GM06990 (cell line): ENCODE measurements around the gene ME1.
"Not testable (repeated sequence)": the region's sequence is repeated elsewhere in the genome, so short reads cannot be mapped to it uniquely, and the experiment has no call there.

Experiments used
- DNase-seq: peaks from one replicate; pipeline ENCODE4 v3.0.0-alpha.2; 2011; ENCODE audit not compliant: insufficient read length; ENCODE audit errors: extremely low read depth
- H3K27me3 ChIP-seq: replicated peaks from 2 replicates; pipeline ENCODE4 v1.6.0; 2011; ENCODE audit warnings: low read length; ENCODE audit not compliant: control insufficient read depth, insufficient read depth
- H3K36me3 ChIP-seq: 2 replicates; pipeline ENCODE4 v1.5.1; 2011; ENCODE audit warnings: low read length; ENCODE audit not compliant: control insufficient read depth, insufficient read depth
- H3K4me3 ChIP-seq: replicated peaks from 2 replicates; pipeline ENCODE4 v1.5.1; 2011; ENCODE audit warnings: low read depth, mild to moderate bottlenecking, control low read depth, low read length
- TF ChIP-seq, protein P1 (sequence below): IDR thresholded peaks from 2 replicates; pipeline ENCODE4 v1.5.1; 2011; ENCODE audit warnings: low read length, control low read depth, mild to moderate bottlenecking, inconsistent platforms; ENCODE audit not compliant: insufficient read depth, poor library complexity, severe bottlenecking

ME1 gene

DNA sequence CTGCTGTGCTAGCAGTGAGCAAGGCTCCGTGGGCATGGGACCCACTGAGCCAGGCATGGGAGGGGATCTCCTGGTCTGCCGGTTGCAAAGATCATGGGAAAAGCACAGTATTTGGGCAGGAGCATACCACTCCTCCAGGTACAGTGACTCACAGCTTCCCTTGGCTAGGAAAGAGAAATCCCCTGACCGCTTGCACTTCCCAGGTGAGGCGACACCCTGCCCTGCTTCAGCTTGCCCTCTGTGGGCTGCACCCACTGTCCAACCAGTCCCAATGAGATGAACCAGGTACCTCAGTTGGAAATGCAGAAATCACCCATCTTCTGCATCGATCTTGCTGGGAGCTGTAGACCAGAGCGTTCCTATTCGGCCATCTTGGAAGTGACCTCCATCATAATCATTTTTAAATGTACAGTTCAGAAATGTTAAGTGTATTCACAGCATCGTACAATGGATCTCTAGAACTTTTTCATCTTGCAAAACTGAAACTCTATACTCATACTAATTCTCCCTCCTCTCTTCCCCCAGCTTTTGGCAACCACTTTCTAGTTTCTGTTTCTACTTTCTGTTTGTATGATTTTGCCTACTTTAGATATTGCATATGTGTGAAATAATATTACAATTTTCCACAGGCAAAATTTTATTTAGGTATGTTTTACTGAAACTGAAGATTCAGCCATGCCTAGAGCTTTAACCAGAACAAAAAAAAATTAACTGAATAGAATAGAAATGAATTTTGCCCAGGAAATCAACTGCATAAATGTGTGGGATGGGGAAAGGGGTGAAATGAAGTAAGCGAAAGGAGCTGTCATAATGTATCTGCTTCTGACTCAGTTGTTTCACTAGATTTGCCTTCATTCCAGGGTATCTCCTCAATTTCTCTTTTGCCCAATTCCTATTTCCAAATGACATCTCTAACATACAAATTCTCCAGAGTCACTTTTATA, 137.7 kb downstream of the ME1 start:
- H3K36me3 ChIP-seq = no peaks in the 10 kb centered on the region
- H3K4me3 ChIP-seq = no peak overlapping the region
- H3K27me3 ChIP-seq = no peaks in the 10 kb centered on the region
- no peak for DNase-seq
- TF ChIP-seq, protein P1, sequence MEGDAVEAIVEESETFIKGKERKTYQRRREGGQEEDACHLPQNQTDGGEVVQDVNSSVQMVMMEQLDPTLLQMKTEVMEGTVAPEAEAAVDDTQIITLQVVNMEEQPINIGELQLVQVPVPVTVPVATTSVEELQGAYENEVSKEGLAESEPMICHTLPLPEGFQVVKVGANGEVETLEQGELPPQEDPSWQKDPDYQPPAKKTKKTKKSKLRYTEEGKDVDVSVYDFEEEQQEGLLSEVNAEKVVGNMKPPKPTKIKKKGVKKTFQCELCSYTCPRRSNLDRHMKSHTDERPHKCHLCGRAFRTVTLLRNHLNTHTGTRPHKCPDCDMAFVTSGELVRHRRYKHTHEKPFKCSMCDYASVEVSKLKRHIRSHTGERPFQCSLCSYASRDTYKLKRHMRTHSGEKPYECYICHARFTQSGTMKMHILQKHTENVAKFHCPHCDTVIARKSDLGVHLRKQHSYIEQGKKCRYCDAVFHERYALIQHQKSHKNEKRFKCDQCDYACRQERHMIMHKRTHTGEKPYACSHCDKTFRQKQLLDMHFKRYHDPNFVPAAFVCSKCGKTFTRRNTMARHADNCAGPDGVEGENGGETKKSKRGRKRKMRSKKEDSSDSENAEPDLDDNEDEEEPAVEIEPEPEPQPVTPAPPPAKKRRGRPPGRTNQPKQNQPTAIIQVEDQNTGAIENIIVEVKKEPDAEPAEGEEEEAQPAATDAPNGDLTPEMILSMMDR = no peak

DNA sequence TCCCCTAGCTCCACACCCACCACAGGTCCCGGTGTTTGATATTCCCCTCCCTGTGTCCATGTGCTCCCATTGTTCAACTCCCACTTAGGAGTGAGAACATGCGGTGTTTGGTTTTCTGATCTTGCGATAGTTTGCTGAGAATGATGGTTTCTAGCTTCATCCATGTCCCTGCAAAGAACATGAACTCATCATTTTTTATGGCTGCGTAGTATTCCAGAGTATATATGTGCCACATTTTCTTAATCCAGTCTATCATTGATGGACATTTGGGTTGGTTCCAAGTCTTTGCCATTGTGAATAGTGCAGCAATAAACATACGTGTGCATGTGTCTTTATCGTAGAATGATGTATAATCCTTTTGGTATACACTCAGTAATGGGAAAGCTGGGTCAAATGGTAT, 143.6 kb downstream of the ME1 start:
- not testable (repeated sequence) for H3K36me3 ChIP-seq, DNase-seq, H3K27me3 ChIP-seq, H3K4me3 ChIP-seq

DNA sequence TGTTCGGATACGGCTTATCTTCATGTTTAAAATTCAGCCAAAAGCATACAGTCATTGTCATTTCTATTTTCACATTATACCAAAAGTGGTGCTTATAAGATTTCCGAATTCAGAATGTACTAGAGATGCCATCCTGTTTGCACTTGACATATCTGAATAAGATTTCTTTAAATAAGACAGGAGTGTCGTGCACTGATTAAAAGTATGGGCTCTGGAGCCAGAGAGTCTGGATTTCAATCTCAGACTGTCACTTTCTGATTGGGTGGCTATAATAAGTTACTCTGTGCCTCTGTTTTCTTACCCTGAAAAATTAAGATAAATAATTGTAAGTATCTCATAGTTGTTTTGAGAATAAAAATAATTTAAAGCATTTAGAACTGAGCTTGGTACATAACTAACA, 144.9 kb downstream of the ME1 start:
- Histone ChIP-seq H3K36me3 (no peaks in the 10 kb centered on the region), H3K4me3 (no peak overlapping the region), H3K27me3 (no peaks in the 10 kb centered on the region)
- no peak for DNase-seq
- TF ChIP-seq, protein P1 = no peak

DNA sequence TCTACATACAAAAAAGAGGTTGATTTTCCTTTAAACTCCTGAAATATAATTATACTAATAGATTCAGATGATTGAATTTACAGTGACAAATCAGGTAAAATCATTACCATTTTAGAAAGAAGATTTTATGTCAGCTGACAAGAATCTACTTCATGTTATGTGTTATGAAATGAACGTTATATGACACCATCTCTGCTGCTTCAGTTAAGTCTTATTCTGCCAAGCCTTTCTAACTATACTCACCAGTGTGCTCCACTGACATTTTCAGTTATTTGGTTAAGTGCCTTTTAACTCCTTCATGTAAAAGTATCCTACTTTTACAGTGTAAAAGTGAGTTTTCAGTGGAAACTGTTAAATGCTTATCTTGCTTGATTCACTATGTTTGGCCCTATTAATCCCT, 157.3 kb downstream of the ME1 start:
- Histone ChIP-seq H3K27me3 (no peaks in the 10 kb centered on the region), H3K4me3 (no peak overlapping the region), H3K36me3 (no peaks in the 10 kb centered on the region)
- DNase-seq = no peak
- TF ChIP-seq, protein P1 = no peak

DNA sequence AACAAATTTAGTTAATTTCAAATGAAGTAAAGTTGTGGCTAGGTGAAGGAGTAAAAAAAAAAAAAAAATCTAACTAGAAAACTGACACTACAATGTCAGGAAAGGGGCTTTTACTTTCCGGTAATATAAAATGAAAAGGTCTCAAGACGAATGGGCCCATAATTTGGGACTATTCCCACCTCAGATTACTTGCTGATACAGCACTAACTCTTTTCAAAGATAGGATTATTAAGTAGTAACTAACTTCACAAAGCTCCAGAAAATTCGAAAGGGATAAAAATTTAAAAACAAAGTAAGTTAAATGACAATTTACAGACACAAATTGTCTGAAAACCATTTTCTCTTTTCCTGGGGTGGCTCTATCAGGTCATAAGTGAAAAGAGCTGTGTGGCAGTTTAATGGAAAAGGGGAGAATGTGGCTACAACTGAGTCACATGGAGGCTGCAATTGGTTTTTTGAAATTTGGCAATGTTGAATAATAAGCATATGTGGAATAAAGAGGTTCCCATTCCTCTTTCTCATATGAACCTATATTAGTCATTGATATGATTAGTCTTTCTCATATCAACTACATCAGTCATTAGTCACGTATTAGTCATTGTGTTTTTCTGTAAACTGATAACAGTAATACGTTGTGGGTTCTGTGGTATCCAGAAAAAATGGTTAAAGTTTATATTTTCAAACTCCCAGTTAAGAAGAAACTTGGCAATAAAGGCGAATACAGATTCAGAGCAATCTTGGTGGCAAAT, 159.7 kb downstream of the ME1 start:
- DNase-seq = no peak
- H3K36me3 ChIP-seq = no peaks in the 10 kb centered on the region
- no peaks in the 10 kb centered on the region for H3K27me3 ChIP-seq
- TF ChIP-seq, protein P1 = no peak
- H3K4me3 ChIP-seq = no peak overlapping the region

DNA sequence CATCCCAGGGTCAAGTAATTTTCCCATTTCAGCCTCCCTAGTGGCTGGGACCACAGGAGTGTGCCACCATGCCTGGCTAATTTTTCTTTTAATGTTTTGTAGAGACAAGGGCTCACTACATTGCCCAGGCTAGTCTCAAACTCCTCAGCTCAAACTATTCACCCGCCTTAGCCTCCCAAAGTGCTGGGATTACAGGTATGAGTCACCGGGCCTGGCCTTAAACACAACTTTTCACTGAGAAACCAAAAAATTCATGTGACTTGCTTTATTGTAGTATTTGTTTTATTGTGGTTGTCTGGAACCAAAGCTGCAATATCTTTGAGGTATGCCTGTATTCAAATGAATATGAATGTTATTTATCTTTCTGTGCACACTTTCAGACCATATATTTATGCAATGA, 165.5 kb downstream of the ME1 start:
- H3K4me3 ChIP-seq = no peak overlapping the region
- no peaks in the 10 kb centered on the region for H3K27me3 ChIP-seq
- no peak for DNase-seq
- H3K36me3 ChIP-seq = no peaks in the 10 kb centered on the region
- TF ChIP-seq, protein P1 = no peak
